WI38 (cell line): ENCODE data around the gene DNLZ.

Experiments used
- H3K4me3 ChIP-seq: 2 replicates; pipeline ENCODE4 v1.5.1; 2011; ENCODE audit warnings: low read depth, mild to moderate bottlenecking, control low read depth, low read length
- TF ChIP-seq, protein P1 (sequence below): IDR thresholded peaks from 2 replicates; pipeline ENCODE4 v1.5.1; 2012; ENCODE audit warnings: low read depth, mild to moderate bottlenecking, control low read depth, low read length

Gene DNLZ

DNA sequence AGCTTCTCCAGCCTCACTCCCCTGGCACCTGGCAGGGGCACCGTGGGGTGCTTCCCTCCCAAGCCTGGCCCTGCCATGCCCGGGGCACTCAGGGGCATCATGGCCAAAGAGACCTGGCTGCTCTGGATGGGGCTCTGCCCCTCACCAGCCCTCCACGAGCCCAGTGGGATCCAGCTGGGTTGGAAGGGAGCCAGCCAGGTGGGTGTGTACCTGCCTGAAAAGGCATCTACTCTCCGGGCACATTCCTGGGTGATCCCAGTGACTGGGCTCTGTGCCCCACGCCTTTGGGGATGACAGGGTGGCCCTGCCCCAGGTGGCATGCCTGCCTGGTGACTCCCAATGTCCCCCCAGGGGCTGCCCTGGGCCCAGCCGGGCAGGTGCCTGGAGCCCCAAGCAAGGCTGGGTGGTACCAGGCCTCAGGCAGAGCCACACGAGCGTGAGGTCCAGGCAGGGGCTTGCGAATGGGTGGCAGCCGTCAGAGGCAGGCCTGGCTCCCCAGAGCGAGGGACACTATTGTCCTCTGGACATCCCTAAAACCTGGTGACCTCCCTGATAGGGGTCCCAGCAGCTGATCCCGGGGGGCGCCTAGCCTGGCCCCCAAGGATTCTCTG, 35.4 kb downstream of the DNLZ start:
- TF ChIP-seq, protein P1, sequence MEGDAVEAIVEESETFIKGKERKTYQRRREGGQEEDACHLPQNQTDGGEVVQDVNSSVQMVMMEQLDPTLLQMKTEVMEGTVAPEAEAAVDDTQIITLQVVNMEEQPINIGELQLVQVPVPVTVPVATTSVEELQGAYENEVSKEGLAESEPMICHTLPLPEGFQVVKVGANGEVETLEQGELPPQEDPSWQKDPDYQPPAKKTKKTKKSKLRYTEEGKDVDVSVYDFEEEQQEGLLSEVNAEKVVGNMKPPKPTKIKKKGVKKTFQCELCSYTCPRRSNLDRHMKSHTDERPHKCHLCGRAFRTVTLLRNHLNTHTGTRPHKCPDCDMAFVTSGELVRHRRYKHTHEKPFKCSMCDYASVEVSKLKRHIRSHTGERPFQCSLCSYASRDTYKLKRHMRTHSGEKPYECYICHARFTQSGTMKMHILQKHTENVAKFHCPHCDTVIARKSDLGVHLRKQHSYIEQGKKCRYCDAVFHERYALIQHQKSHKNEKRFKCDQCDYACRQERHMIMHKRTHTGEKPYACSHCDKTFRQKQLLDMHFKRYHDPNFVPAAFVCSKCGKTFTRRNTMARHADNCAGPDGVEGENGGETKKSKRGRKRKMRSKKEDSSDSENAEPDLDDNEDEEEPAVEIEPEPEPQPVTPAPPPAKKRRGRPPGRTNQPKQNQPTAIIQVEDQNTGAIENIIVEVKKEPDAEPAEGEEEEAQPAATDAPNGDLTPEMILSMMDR = no peak
- peak overlapping the region; percentile 96 for H3K4me3 ChIP-seq

DNA sequence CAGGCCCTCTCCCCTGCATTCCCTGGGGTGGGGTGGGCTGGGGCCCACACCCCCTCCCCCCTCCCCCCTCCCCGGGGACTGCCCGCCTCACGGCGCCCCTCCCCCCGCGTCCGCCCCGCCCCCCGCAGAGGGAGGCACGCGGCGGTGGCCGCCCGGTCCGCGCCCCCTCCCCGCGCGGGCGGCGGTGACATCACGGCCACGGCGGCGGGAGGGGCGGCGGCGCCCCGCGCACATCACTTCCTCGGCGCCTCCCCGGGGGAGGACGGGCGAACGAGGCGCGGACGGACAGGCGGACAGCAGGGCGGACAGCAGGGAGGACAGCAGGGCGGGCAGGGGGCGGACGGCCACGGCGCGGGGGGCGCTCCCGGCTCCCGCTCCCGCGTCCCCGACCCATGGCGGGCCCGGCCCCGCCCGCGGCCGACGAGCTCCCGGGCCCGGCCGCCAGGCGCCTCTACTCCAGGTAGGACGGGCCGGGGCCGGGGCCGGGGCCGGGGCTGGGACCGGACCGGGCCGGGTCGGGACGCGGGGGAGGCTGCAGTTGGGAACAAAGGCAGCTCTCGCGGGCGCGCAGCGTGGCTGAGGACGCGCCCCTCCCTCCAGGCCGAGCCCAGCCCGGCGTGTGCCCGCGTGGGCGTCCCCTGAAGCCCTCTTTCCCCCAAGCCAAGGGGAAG, 36.1 kb downstream of the DNLZ start, which contains the start of gene GPSM1:
Gene GPSM1, plus strand, starts transcription at position 236 of the 671 bp plus-strand sequence. Its CDS starts 157 bp downstream, at position 393.
- peak within 1 kb of the TSS; percentile 96 for H3K4me3 ChIP-seq
- TF ChIP-seq, protein P1 = no peak

DNA sequence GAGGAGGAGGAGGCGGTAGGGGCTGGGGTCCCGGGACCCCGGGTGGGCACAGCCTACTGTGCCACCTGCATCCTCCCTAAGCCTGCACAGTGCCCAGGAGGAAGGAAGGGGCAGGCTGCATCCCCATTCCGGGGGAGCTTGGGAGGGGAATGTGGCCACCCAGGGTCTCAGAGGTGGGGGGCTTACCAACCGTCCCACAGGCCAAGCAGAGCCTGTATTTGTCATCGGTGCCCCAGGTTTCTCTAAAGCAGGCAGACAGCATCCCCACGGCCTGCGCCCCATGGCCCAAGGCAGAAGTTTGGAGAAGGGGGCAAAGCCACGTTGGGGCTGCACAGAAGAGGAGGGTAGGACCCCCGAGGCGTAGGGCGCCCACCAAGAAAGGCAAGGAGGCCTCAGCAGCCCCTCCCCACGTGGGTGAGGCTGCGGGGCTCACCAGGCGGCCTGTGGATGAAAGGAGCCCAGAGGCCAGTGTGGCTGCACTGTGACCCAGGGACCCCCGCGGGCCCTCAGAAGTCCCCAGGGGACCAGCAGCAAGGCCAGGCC, 36.7 kb downstream of the DNLZ start:
- TF ChIP-seq, protein P1 = no peak
- H3K4me3 ChIP-seq = peak overlapping the region; percentile 30

DNA sequence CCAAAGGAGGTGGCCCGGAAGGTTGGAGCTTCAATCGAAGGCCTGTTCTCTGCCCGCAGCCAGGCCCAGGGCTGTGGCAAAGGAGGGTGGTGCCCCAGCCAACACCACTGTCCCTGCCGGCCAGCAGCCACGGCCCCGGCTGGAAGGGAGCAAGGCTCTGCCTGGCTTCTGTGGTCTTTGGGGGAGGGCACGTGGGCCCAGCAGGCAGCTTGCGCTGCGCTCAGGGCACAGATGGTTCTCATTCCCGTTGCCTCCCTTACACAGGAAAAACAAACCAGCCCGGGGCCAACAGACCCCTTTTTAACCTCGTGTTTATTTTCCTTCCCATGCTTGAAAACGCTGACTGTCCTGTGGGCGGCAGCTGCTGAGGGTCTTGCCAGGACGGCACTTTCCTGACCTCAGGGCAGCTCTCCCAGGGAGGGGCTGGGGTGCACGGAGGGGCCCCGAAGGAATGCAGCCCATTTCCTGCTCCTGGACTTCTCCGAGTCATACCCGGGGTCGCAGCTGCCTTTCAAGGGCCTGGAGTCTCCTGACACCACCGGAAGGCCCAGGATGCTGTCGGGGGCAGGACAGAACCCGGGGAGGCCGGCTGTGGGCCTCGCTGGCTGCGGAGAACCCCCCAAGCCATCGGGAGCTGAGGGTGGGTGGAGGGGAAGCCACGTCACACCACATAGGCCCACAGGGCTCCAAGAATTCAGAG, 37.3 kb downstream of the DNLZ start:
- H3K4me3 ChIP-seq = peak overlapping the region; percentile 30
- TF ChIP-seq, protein P1 = no peak

DNA sequence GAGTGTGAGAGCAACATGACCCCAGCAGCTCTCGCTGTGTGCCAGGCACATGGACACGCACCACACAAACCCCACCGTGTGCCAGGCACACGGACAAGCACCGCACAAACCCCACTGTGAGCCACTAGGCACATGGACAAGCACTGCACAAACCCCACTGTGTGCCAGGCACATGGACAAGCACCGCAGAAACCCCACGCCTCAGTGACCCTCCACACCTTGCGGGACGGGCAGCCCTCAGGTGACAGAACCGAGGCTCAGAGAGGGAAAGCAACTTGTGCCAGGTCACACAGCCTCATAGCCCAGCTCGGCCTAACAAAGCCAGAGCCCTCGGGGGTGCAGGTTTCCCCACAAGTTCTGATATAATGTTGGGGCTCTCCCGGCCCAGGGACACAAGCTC, 38.2 kb downstream of the DNLZ start:
- H3K4me3 ChIP-seq = no peak overlapping the region
- TF ChIP-seq, protein P1 = no peak

DNA sequence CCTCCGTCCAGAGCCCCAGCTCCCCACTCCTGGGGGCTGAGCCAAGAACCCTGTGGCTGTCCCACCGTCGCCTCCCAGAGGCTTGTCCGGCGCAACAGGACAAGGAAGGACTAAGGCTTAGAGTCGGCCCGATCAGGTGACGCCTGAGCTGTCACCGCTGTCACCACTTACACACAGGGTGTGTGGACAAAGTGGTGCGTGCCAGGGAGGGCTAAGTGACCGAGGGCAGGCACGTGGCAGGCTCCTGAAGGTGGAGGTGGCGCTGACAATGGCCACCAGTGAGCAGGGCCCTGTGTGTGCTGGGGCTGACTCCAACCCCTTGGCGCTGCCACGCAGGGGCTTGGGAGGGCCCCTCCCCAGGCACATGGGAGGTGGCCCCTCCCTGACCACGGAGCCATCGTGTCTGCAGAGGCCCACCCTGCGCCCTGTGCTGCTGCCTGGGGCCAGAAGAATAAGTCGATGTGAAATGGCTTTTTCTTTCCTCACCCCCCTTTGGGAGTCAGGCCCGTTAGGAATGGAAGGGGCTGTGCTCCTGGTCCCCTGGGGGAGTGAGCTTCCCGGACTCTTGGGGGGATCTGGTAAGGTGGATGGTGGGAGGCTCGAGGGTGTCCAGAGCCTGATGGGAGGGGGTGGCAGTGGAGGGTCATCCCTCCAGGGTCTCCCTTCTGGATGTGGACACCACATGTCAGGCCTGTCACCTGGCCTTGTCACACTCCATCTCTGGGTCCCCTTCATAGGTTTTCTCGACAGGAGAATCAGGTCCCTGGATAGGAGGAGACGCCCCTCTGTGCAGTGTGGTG, 38.8 kb downstream of the DNLZ start:
- no peak overlapping the region for H3K4me3 ChIP-seq
- TF ChIP-seq, protein P1 = no peak
